HG02588 (cell line): ENCODE measurements around the gene PSMB10.
"Not testable (repeated sequence)": the region's sequence is repeated elsewhere in the genome, so short reads cannot be mapped to it uniquely, and the experiment has no call there.

Source experiments
- ATAC-seq: cut with Tn5 transposase; IDR thresholded peaks from one replicate; pipeline ENCODE4 v1.9.1; 2021; ENCODE audit warnings: mild to moderate bottlenecking, moderate library complexity; ENCODE audit not compliant: unreplicated experiment

PSMB10 gene

GRCh38 chr16:67936124-67936879 is at the start of gene PSMB10:
Gene PSMB10, minus strand, starts transcription at chr16:67936850. Its CDS starts 101 bp downstream, at chr16:67936749.
- ATAC-seq: no peak

- no peak for ATAC-seq
These were observed 45.5 kb upstream of the PSMB10 start for GRCh38 chr16:67982011-67982696.

- no peak for ATAC-seq
These were observed 43.5 kb upstream of the PSMB10 start, which contains the start of gene DPEP3 for GRCh38 chr16:67979955-67980678. Gene DPEP3, minus strand, starts transcription at chr16:67980499. Its CDS starts 119 bp downstream, at chr16:67980380.

GRCh38 chr16:67977469-67978227 is 41.0 kb upstream of the PSMB10 start:
- ATAC-seq: no peak

- no peak for ATAC-seq
These were observed 40.4 kb upstream of the PSMB10 start for GRCh38 chr16:67977005-67977404.

GRCh38 chr16:67976205-67976604 is 39.6 kb upstream of the PSMB10 start:
- ATAC-seq: no peak

GRCh38 chr16:67975321-67976105 is 38.9 kb upstream of the PSMB10 start:
- no peak for ATAC-seq

GRCh38 chr16:67972285-67972684 is 35.6 kb upstream of the PSMB10 start:
- not testable (repeated sequence) for ATAC-seq

GRCh38 chr16:67971111-67971510 is 34.5 kb upstream of the PSMB10 start:
- ATAC-seq: no peak

GRCh38 chr16:67969254-67970039 is 32.8 kb upstream of the PSMB10 start:
- no peak for ATAC-seq

GRCh38 chr16:67968400-67969253 is 32.0 kb upstream of the PSMB10 start, which contains the start of gene SLC12A4:
Gene SLC12A4, minus strand, starts transcription at chr16:67968637. Its CDS starts 84 bp downstream, at chr16:67968553.
- peak; percentile 79 for ATAC-seq

- ATAC-seq: peak; percentile 23
These were observed 31.3 kb upstream of the PSMB10 start for GRCh38 chr16:67967958-67968399.

- ATAC-seq: no peak
These were observed 30.7 kb upstream of the PSMB10 start for GRCh38 chr16:67967183-67967957.

- no peak for ATAC-seq
These were observed 30.0 kb upstream of the PSMB10 start for GRCh38 chr16:67966549-67967182.

- ATAC-seq: no peak
These were observed 29.3 kb upstream of the PSMB10 start for GRCh38 chr16:67965668-67966548.
